Head of caudate nucleus (tissue), 42 donors: ENCODE measurements around the gene RAB3IL1.

Experiments
- DNase-seq, 42 donors: peaks; one replicate each; pipeline versions ENCODE4 v3.0.0 to v3.0.0-alpha.2; 2020 to 2021; ENCODE audit warnings: mixed read lengths in 7 of 42
- intact Hi-C: fragments of 100-400 bp; cut with DNase I; formaldehyde crosslinking; loops from one replicate; pipeline ENCODE4 v1.15.0; 2022

RAB3IL1 gene

GRCh38 chr11:61924064-61924455 lies 6.7 kb upstream of the RAB3IL1 start:
- peak in 2 of 42 donors; percentile 26 to 34 for DNase-seq
- intact Hi-C loops, result no loop called here

DNA sequence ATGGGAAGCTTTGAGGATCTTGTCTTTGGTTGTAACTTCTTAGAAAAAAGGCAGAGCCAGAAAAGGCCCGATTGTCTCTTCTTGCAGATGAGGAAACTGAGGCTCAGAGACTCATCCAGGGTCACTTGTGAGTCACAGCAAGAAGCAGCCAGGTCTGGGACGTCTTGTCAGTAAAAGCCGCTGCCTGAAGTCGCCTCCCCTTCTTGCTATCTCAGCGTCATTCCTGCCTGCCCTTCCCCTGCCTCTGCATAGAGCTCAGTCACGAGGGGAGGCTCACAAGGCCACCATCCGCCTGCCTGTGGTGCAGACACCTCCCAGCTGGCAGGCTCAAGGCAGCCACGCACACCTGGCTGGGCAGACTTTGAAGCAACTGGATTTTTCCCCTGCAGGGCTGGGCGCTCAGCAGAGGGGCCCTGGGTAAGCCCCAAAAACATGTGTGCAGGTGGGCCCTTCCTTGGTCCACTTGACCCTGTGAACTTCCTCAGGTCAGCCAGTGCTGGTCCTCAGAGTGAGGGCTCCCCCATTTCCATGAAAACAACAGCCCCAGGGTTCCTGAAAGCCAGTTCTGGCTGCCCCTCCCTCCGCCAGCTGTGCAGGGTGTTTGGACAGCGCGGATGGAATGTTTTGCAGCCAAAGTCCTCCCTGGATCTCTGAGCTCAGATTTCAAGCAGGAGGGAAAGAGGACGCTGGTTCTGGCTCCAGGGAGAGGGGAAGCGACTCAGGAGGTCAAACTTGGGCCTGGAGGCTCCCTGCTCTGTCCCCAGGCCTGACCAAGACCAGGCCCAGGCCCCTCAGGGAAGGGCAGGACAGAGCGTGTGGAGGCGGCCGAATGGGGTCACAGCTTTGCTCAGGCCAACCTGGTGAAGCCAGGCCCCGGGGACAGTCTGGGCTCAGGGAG lies 6.0 kb upstream of the RAB3IL1 start:
- peak in 10 of 42 donors; percentile 2 to 53 (median 32) for DNase-seq
- intact Hi-C loops, result no loop called here

DNA sequence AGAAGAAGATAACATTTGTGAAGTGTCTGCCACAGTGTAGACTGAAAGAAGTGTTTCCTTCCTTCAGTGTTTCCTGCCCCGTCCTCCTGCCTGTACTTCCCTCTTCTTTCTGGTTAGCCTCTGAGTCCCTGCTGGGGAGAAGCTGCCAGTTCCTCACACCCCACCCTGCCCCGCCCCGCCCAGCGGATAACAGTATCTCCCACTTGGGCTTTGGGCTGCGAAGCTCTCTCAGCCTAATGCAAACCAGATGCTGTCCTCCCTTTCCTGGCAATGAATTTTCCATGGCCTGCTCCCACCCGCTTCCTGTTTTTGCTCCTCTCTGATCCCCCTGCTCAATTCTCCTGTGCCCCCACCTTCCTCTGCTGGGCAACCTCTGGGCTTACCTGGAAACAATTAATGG lies 5.2 kb upstream of the RAB3IL1 start:
- intact Hi-C loops, result no loop called here
- DNase-seq, result peak in 6 of 42 donors; percentile 3 to 49 (median 30)

DNA sequence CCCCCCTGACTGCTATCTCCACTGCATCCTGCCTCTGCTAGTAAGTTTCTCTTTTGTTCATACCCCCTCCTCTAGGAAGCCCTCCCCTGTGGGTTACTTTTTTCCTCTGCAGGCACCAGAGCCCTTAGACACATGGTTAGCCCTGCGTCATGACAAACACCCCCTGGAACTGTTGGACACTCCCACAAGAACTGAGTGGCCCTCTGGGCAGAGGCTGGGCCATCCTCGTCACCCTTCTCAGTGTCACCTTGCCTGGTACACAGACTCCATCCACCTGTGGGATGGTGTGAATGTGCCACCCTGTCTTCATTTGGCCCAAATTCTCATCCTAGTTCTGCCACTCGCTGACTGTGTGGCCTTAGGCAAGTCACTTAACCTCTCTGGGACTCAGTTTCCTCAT lies 4.1 kb upstream of the RAB3IL1 start:
- DNase-seq, result peak in 2 of 42 donors; percentile 0 to 1
- intact Hi-C loops, result no loop called here

- DNase-seq, result peak in 5 of 42 donors; percentile 1 to 27 (median 15)
Observed at GRCh38 chr11:61919705-61920631, 2.6 kb upstream of the RAB3IL1 start.

DNA sequence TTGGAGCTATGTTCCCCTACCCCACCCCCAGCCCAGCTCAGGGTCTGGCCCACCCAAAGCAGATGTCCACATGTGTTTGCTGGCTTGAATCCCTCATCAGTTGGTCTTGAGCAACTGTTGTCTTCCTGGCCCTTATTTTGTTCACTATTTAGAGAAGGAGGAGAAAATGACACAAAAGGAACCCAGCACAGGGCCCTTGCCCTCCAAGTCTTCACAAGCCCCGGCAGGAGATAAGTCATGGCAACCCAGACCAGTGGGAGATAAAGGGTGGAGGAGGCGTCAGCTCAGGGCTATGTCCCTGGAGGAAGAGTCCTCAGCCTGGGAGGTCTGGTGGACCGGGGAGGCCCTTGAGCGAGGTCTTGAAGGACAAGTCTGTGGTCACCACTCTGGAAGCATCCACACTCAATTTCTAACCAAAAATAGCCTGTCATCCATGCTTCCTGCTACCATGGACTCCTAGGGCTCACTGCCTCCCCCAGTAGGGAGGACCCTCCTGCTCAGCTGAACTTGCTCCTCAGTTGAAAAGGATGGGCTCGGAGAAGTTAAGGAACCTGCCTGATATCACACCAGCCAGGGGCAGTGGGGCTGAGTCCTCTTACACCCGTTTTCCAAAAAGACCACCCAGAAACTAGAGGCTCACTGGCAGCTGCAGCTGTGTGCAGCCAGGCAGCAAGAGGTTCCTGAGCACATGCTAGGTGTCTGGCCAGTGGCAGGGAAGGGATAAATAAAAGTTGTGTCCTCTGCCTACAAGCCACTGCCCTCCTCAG lies 1.8 kb upstream of the RAB3IL1 start:
- intact Hi-C loops, result no loop called here
- peak in 3 of 42 donors; percentile 1 to 33 (median 14) for DNase-seq

More at GRCh38 chr11:61919705-61920631, 2.6 kb upstream of the RAB3IL1 start:
- intact Hi-C loops, result no loop called here

- intact Hi-C loops, result no loop called here
- peak in 6 of 42 donors; percentile 0 to 34 (median 6) for DNase-seq
Observed at GRCh38 chr11:61918251-61918937, 1.0 kb upstream of the RAB3IL1 start.

- intact Hi-C loops, result no loop called here
- DNase-seq, result peak in 9 of 42 donors; percentile 6 to 42 (median 25)
Observed at GRCh38 chr11:61916737-61917333, 531 bp downstream of the RAB3IL1 start.

DNA sequence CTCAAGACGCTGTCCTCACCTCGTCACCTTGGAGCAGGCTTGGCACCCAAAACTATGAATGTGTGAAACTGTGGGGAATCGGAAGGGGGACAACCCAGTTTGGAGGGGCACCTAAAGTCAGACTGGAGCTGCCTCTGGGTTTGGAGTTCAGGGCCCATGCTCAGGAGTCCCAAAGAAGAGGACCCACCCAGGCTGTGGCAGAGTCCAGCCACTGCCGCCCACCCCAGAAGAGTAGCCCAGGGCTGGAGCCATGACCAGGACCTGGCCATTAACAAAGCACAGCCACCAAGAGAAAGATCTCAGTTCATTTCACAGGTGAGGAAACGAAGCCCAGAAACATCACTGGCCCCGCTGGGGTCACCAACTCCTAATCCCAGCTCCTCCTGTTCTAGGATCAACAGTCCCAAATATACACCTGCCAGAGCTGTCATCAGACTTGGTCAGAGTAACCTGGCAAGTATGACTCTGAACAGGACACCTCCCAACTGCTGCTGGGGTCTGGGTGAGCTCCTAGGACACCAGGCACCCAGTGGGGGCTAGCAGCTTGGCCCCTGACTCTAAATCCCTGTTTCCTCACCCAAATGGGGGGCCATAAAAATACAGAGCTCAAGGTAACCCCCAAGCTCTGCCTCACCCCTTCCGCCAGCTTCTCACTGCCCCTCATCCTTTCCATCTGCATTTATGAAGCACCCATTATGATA lies 2.7 kb downstream of the RAB3IL1 start:
- DNase-seq, result peak in 11 of 42 donors; percentile 1 to 36 (median 8)
- intact Hi-C loops, result no loop called here

DNA sequence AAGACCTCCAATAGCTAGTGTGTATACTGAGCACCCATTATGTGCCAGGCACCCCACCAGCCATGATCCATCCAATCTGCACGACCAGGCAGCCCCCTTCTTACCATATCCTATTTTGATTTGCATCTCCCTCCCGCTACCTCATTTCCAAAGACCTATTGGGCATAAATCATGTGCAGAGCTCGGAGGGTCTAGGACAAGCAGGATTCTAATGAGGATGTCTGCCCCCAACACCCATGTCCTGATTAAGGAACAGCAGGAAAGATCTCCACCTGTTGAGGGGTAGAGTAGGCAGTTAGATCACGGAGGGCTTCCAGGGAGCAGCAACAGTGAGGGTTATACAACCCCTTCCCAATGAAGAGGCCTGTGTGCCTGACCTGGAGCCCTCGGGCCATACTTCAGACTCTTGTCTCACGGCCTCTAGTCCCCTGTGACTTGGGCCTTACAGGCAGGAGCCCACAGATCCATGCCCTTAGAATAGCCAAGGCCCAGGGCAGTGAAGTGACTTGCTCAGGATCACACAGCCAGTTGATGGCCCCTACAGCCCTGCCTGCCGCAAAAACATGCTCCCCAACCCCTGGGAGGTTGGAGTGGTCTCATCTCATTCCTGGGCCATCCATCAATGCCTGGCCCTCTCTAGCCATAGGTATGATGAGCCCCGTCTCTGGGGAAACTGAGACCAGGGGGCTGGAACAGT lies 3.5 kb downstream of the RAB3IL1 start:
- peak in 7 of 42 donors; percentile 3 to 19 (median 5) for DNase-seq
- intact Hi-C loops, result no loop called here

DNA sequence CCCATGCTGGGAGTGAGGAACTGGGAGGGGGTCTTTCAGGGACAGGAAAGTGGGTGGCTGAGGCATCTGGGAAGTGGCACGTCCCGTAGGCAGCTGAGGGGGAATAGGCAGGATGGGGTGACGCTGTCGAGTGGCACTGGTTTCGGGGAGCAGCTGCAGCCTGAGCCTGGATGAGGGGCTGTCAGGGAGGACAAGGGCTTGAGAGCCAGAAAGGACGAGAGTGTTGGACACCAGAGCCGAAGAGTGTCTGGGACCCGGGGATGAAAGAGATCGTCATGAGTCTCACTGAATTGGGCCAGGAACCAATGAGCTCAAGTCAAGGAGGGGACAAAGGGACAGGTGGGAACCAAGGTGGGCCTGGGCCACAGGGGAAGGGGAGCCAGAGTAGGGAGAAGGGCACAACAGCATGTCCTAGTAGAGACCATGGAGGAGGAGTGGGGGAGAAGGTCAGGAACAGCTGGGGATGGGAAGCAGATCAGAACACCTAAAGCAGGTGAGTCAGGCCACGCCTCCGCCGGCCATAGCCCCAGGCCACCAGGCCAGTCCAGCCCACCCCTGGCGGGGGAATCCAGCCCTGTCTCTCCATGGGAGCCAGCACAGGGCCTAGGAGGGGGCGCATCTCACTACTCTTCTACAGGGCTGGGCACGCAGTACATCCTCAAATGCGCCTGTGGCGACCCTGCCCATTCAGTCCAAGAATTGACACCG lies 4.2 kb downstream of the RAB3IL1 start:
- intact Hi-C loops, result no loop called here
- DNase-seq, result peak in 11 of 42 donors; percentile 3 to 41 (median 10)

DNA sequence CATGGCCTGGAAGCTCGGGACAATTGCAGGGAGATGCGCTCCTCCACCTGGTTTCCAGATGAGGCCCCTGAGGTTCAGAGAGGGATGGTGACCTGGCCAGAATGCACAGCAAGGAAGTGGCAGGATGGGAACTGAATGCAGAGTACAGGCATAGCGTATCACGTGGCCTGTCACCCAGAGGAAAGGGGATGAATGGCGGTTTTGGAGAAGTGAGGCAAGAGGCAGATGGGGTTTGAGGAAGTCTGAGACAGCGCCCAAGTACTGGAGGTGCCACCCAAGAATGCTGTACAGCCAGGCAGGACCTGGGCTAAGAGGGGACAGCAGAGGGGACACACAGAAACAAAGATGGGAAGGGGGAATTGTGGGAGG lies 4.9 kb downstream of the RAB3IL1 start:
- intact Hi-C loops, result no loop called here
- peak in 18 of 42 donors; percentile 5 to 66 (median 43) for DNase-seq

DNA sequence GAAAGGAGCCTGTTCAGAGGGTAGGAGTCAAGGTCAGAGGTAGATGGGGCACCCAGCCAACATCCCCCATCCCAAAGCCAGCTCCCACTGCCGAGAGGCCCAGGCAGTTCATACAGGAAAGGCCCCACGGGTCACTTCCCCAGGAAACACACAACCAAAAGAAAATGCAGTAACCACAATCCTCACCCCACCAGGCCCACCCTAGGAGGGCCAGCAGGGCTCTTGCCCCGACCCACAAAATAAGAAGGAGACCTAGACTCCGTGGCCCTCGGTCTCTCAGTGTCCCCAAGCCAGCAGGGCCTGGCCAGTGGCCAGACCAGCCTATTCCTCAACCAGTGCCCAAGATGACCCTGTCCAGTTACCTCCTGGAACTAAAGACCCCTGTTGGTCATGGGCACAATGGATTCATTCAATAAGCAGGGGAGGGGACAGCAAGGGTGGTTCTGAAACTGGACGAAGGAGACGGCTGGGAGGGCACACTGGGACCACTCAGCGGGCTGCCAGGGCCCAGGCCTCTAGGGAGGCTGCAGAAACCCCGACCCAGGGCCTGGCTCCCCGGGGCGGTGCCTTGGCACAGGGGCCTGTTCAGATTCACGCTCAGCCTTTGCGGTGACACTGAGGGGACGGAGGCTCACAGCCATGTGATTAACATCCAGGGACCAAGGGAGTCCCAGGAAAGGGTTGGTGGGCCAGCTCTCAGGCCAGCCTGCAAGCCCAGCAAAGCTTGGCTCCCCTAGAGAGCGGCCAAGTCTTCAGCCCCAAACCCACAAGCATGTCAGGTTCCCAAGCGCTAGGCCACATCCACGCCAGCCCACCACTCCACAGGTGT lies 5.5 kb downstream of the RAB3IL1 start:
- DNase-seq, result peak in 9 of 42 donors; percentile 4 to 30 (median 13)
- intact Hi-C loops, result no loop called here

- DNase-seq, result peak in 3 of 42 donors; percentile 2 to 17 (median 8)
- intact Hi-C loops, result no loop called here
Observed at GRCh38 chr11:61911128-61911700, 6.2 kb downstream of the RAB3IL1 start.
